OCI-LY1 (cell line): ENCODE results near the gene MYL12B.

Source experiments
- H2AFZ ChIP-seq: fragments of 200-600 bp; sonication (generic), shearing (Covaris generic); 2 replicates; pipeline ENCODE4 v1.6.0; 2014; ENCODE audit warnings: antibody characterized with exemption, mild to moderate bottlenecking, low read length
- H3F3A ChIP-seq: fragments of 200-600 bp; sonication (generic), shearing (Covaris generic); 2 replicates; pipeline ENCODE4 v1.6.0; 2014; ENCODE audit warnings: mild to moderate bottlenecking, antibody characterized with exemption, low read length, moderate library complexity; ENCODE audit not compliant: insufficient read depth
- H3K27ac ChIP-seq: fragments of 200-600 bp; sonication (generic); 2 replicates; pipeline ENCODE4 v1.5.1; 2014; ENCODE audit warnings: low read length, mixed run types, mild to moderate bottlenecking, low read depth; ENCODE audit not compliant: poor library complexity, severe bottlenecking
- H3K27me3 ChIP-seq: fragments of 200-600 bp; sonication (generic); 2 replicates; pipeline ENCODE4 v1.6.0; 2014; ENCODE audit warnings: antibody characterized with exemption, mild to moderate bottlenecking, low read length, moderate library complexity; ENCODE audit not compliant: insufficient read depth
- H3K36me3 ChIP-seq: fragments of 200-600 bp; sonication (generic); 2 replicates; pipeline ENCODE4 v1.6.1; 2014; ENCODE audit warnings: mild to moderate bottlenecking, antibody characterized with exemption, low read length, moderate library complexity, mixed read lengths; ENCODE audit not compliant: insufficient read depth
- H3K4me1 ChIP-seq: fragments of 200-600 bp; sonication (generic); 2 replicates; pipeline ENCODE4 v1.5.1; 2014; ENCODE audit warnings: mild to moderate bottlenecking, low read length, moderate library complexity; ENCODE audit not compliant: insufficient read depth, severe bottlenecking
- H3K4me2 ChIP-seq: fragments of 200-600 bp; sonication (generic), shearing (Covaris generic); 2 replicates; pipeline ENCODE4 v1.6.1; 2014; ENCODE audit warnings: low read length
- H3K4me3 ChIP-seq: fragments of 200-600 bp; sonication (generic); 2 replicates; pipeline ENCODE4 v1.5.1; 2014; ENCODE audit warnings: low read length, low read depth, mild to moderate bottlenecking, mixed read lengths; ENCODE audit not compliant: poor library complexity, severe bottlenecking
- H3K79me2 ChIP-seq: fragments of 200-600 bp; shearing (Covaris generic); 2 replicates; pipeline ENCODE4 v1.6.1; 2016; ENCODE audit warnings: mixed run types, low read length, mixed read lengths; ENCODE audit not compliant: insufficient read depth
- H3K9ac ChIP-seq: fragments of 200-600 bp; sonication (generic), shearing (Covaris generic); 2 replicates; pipeline ENCODE4 v1.6.1; 2014; ENCODE audit warnings: mild to moderate bottlenecking, low read length, mixed read lengths
- H3K9me2 ChIP-seq: fragments of 200-600 bp; sonication (generic), shearing (Covaris generic); 2 replicates; pipeline ENCODE4 v1.6.1; 2014; ENCODE audit warnings: low read depth, mild to moderate bottlenecking, low read length, mixed read lengths
- H3K9me3 ChIP-seq: fragments of 200-600 bp; shearing (Covaris generic); 2 replicates; pipeline ENCODE4 v1.6.1; 2014; ENCODE audit warnings: low read length, mixed read lengths
- H4K20me1 ChIP-seq: fragments of 200-600 bp; sonication (generic), shearing (Covaris generic); 2 replicates; pipeline ENCODE4 v1.6.0; 2016; ENCODE audit warnings: mild to moderate bottlenecking, low read length; ENCODE audit not compliant: insufficient read depth
- EZH2 ChIP-seq: fragments of 200-600 bp; sonication (generic), shearing (Covaris generic); IDR thresholded peaks from 2 replicates; pipeline ENCODE4 v1.8.0; 2017; ENCODE audit warnings: borderline replicate concordance, mixed run types, mild to moderate bottlenecking, antibody characterized with exemption, low read length, moderate library complexity, mixed read lengths
- TF ChIP-seq, protein P1 (sequence below): fragments of 200-600 bp; sonication (generic), shearing (Covaris generic); IDR thresholded peaks from 2 replicates; pipeline ENCODE4 v1.5.1; 2017; ENCODE audit warnings: mild to moderate bottlenecking, antibody characterized with exemption, low read length, moderate library complexity, mixed read lengths

Gene MYL12B

DNA sequence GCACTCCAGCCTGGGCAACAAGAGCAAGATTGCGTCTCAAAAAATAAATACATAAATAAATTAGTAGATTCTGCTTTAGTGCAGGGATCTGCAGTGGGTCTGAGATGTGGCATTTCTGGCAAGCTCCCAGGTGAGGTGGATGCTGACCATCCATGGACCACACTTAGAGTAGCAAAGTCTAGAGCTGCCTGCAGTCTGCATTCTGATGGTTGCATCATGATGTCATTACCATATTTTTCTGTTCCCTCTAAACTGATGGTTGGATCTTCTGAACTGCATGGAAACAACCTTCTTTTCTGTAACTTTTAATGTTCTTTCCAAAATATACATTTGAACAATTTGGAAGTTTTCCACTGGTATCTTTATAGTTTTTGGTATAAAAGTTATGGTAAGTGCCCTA is 42.9 kb downstream of the MYL12B start:
- no peak for TF ChIP-seq EZH2
- TF ChIP-seq, protein P1, sequence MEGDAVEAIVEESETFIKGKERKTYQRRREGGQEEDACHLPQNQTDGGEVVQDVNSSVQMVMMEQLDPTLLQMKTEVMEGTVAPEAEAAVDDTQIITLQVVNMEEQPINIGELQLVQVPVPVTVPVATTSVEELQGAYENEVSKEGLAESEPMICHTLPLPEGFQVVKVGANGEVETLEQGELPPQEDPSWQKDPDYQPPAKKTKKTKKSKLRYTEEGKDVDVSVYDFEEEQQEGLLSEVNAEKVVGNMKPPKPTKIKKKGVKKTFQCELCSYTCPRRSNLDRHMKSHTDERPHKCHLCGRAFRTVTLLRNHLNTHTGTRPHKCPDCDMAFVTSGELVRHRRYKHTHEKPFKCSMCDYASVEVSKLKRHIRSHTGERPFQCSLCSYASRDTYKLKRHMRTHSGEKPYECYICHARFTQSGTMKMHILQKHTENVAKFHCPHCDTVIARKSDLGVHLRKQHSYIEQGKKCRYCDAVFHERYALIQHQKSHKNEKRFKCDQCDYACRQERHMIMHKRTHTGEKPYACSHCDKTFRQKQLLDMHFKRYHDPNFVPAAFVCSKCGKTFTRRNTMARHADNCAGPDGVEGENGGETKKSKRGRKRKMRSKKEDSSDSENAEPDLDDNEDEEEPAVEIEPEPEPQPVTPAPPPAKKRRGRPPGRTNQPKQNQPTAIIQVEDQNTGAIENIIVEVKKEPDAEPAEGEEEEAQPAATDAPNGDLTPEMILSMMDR: no peak
- Histone ChIP-seq H3K27me3 (no peaks in the 10 kb centered on the region), H3K4me1 (peaks cover 15% of the 10 kb centered on the region), H2AFZ (no peak overlapping the region), H3K79me2 (no peaks in the 10 kb centered on the region), H3K9me2 (no peaks in the 10 kb centered on the region), H3K27ac (peak overlapping the region; percentile 27), H3K9me3 (no peaks in the 10 kb centered on the region), H3K4me3 (no peak overlapping the region), H3K36me3 (no peaks in the 10 kb centered on the region), H4K20me1 (no peaks in the 10 kb centered on the region), H3K9ac (no peak overlapping the region), H3F3A (no peaks in the 10 kb centered on the region), H3K4me2 (no peak overlapping the region)

DNA sequence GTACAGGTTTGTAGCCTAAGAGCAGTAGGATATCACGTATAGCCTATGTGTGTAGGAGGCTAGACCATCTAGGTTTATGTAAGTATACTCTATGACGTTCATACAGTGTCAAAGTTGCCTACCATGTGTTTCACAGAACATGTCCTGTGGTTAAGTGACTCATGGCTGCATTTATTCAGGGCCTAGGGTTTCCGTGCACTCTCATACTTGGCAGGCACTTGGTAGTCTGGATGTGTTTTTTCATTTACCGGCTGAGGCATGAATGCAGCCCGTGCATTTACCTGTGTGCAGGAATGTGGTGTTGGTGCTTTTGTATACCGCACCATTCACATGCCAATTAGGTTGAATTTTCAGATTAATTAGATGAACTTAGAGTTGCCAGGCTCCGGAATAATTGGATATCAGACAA is 43.4 kb downstream of the MYL12B start:
- Histone ChIP-seq H3K9ac (no peak overlapping the region), H3K36me3 (no peaks in the 10 kb centered on the region), H3K4me2 (peak overlapping the region; percentile 36; the same call in 1 of the 2 replicates), H4K20me1 (no peaks in the 10 kb centered on the region), H3K4me1 (peaks cover 15% of the 10 kb centered on the region), H3F3A (no peaks in the 10 kb centered on the region), H3K79me2 (no peaks in the 10 kb centered on the region), H2AFZ (no peak overlapping the region), H3K27me3 (no peaks in the 10 kb centered on the region), H3K9me2 (no peaks in the 10 kb centered on the region), H3K27ac (peak overlapping the region; percentile 27), H3K9me3 (no peaks in the 10 kb centered on the region), H3K4me3 (no peak overlapping the region)
- TF ChIP-seq, protein P1: no peak
- no peak for TF ChIP-seq EZH2

GRCh38 chr18:3305933-3306332 is 44.0 kb downstream of the MYL12B start:
- H2AFZ ChIP-seq: no peak overlapping the region
- H3K9me2 ChIP-seq: no peaks in the 10 kb centered on the region
- H3K36me3 ChIP-seq: no peaks in the 10 kb centered on the region
- H3K79me2 ChIP-seq: no peaks in the 10 kb centered on the region
- no peaks in the 10 kb centered on the region for H3K9me3 ChIP-seq
- H3K27me3 ChIP-seq: no peaks in the 10 kb centered on the region
- peaks cover 15% of the 10 kb centered on the region for H3K4me1 ChIP-seq
- no peaks in the 10 kb centered on the region for H3F3A ChIP-seq
- H4K20me1 ChIP-seq: no peaks in the 10 kb centered on the region
- TF ChIP-seq, protein P1: no peak
- no peak for TF ChIP-seq EZH2
- H3K4me3 ChIP-seq: no peak overlapping the region
- no peak overlapping the region for H3K9ac ChIP-seq
- peak overlapping the region; percentile 27 for H3K27ac ChIP-seq
- peak overlapping the region; percentile 36; the same call in 1 of the 2 replicates for H3K4me2 ChIP-seq
